Measurements from ENCODE around the gene ASB6.

Gene ASB6

GRCh38 chr9:129586245-129586644, 55.7 kb downstream of the ASB6 start:
- DNase-seq (ENCODE audit: low read depth in 3 of 3), result no peak

GRCh38 chr9:129585352-129585751, 56.6 kb downstream of the ASB6 start:
- no peak for DNase-seq (ENCODE audit: low read depth in 3 of 3)
